ENCODE measurements around the gene EIF4H.
"Not testable (repeated sequence)": the region's sequence is repeated elsewhere in the genome, so short reads cannot be mapped to it uniquely, and the experiment has no call there.

EIF4H gene

GRCh38 chr7:74175340-74175739 lies 1.2 kb downstream of the EIF4H start:
- no peak for DNase-seq (ENCODE audit: low read depth)

- no peak for DNase-seq (ENCODE audit: low read depth)
Observed at GRCh38 chr7:74176555-74176954, 2.4 kb downstream of the EIF4H start.

- no peak for DNase-seq (ENCODE audit: low read depth)
Observed at GRCh38 chr7:74178632-74179031, 4.5 kb downstream of the EIF4H start.

GRCh38 chr7:74179935-74180604 lies 5.9 kb downstream of the EIF4H start:
- no peak for DNase-seq (ENCODE audit: low read depth)

- no peak for DNase-seq (ENCODE audit: low read depth)
Observed at GRCh38 chr7:74180866-74181265, 6.7 kb downstream of the EIF4H start.

- DNase-seq (ENCODE audit: low read depth): no peak
Observed at GRCh38 chr7:74181821-74182220, 7.7 kb downstream of the EIF4H start.

GRCh38 chr7:74182453-74183090 lies 8.4 kb downstream of the EIF4H start:
- DNase-seq (ENCODE audit: low read depth): no peak

- no peak for DNase-seq (ENCODE audit: low read depth)
Observed at GRCh38 chr7:74183142-74183541, 9.0 kb downstream of the EIF4H start.

GRCh38 chr7:74183653-74184450 lies 9.7 kb downstream of the EIF4H start:
- no peak for DNase-seq (ENCODE audit: low read depth)

- DNase-seq (ENCODE audit: low read depth): no peak
Observed at GRCh38 chr7:74185016-74185415, 10.9 kb downstream of the EIF4H start.

GRCh38 chr7:74185636-74186035 lies 11.5 kb downstream of the EIF4H start:
- DNase-seq (ENCODE audit: low read depth): no peak

GRCh38 chr7:74187915-74188675 lies 13.9 kb downstream of the EIF4H start:
- no peak for DNase-seq (ENCODE audit: low read depth)

GRCh38 chr7:74190259-74190658 lies 16.1 kb downstream of the EIF4H start:
- no peak for DNase-seq (ENCODE audit: low read depth)

- DNase-seq (ENCODE audit: low read depth): no peak
Observed at GRCh38 chr7:74191231-74191630, 17.1 kb downstream of the EIF4H start.

- no peak for DNase-seq (ENCODE audit: low read depth)
Observed at GRCh38 chr7:74193054-74193453, 18.9 kb downstream of the EIF4H start.

GRCh38 chr7:74193913-74194312 lies 19.8 kb downstream of the EIF4H start:
- no peak for DNase-seq (ENCODE audit: low read depth)

- no peak for DNase-seq (ENCODE audit: low read depth)
Observed at GRCh38 chr7:74194686-74195085, 20.5 kb downstream of the EIF4H start.

GRCh38 chr7:74195139-74195860 lies 21.1 kb downstream of the EIF4H start:
- DNase-seq (ENCODE audit: low read depth): not testable (repeated sequence)

GRCh38 chr7:74195968-74196654 lies 22.0 kb downstream of the EIF4H start:
- DNase-seq (ENCODE audit: low read depth): not testable (repeated sequence)

- DNase-seq (ENCODE audit: low read depth): no peak
Observed at GRCh38 chr7:74197449-74198124, 23.4 kb downstream of the EIF4H start.
